Omental fat pad (tissue), 4 donors: ENCODE results near the gene PEX6. TPM values are rescaled to one million over a fixed set of nuclear protein-coding genes. Genes with fewer than 3 reads are reported as not detected.

ENCODE experiments used
- ATAC-seq: fragments of 150-250 bp; one replicate; pipeline ENCODE4 v1.9.1; 2016; ENCODE audit warnings: mild to moderate bottlenecking, moderate library complexity; ENCODE audit not compliant: low FRiP score
- DNase-seq: peaks from one replicate; pipeline ENCODE4 v3.0.0-alpha.2; 2019; ENCODE audit warnings: low spot score
- total RNA-seq, 4 donors: library from RNA; depleted of rRNA; stranded (reverse); fragments of >200 nt; gene quantifications; one replicate each; pipeline ENCODE4 v1.1.0, GENCODE V29; 2016
- TF ChIP-seq, protein P1 (sequence below), 3 donors: fragments of 450-650 bp; IDR thresholded peaks; one replicate each; pipeline ENCODE4 v1.5.1; 2016 to 2017; ENCODE audit warnings: antibody characterized with exemption in 3 of 3, mild to moderate bottlenecking in 3 of 3, moderate library complexity in 2 of 3

PEX6 gene
- total RNA-seq, 4 donors from 2014 or later, result 5.0 to 22.1 (median 12.8) TPM

DNA sequence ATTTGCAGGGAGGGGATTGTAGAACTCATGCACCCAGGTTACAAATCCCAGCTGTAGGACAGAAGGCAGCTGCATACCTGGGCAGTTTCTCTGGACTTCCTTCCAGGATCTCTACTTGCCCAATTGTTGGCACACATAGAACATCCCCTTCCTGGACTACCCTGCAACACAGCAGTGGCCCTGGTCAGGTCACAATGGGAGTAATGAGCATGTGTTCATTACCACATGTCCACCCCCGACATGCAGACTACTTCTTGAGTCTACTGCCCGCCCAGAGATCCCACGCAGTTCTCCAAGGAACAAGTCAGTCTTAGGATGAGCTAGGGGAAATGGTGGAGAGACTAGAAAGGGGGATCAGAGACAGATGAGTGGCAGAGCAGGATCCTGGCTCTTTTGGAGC, 5.1 kb downstream of the PEX6 start:
- no peak for DNase-seq
- TF ChIP-seq, protein P1, sequence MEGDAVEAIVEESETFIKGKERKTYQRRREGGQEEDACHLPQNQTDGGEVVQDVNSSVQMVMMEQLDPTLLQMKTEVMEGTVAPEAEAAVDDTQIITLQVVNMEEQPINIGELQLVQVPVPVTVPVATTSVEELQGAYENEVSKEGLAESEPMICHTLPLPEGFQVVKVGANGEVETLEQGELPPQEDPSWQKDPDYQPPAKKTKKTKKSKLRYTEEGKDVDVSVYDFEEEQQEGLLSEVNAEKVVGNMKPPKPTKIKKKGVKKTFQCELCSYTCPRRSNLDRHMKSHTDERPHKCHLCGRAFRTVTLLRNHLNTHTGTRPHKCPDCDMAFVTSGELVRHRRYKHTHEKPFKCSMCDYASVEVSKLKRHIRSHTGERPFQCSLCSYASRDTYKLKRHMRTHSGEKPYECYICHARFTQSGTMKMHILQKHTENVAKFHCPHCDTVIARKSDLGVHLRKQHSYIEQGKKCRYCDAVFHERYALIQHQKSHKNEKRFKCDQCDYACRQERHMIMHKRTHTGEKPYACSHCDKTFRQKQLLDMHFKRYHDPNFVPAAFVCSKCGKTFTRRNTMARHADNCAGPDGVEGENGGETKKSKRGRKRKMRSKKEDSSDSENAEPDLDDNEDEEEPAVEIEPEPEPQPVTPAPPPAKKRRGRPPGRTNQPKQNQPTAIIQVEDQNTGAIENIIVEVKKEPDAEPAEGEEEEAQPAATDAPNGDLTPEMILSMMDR (IDR thresholded peaks at IDR 0.05), result no peak
- no peak for ATAC-seq

DNA sequence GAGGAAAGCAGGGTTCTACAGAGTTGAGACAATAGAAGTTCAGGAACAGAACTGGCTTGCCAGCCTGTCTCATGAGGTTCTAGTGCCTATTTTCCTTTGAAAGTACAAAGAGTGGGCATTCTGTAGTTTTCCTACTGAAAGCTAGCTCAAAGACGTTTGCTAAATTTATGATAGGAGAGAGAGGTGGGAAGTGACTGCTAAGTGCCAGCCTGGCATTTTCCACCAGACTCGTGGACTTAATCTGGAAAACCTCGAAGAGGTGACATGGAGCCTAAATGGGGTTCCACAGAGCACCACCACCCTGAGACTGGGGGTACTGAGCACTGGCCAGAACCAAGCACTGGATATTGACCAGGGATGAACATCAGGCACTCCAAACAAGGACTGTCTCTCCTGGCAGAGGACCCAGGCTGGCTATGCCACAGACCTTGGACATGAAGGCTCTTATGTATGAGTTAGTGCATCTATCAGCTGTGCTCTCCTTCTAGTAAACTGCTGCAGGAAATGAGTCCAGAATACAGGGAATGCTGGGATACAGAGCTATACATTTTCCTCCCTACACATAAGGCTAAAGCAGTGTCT, 7.1 kb downstream of the PEX6 start:
- TF ChIP-seq, protein P1 (IDR thresholded peaks at IDR 0.05), result no peak
- ATAC-seq (no peak), DNase-seq (no peak)

DNA sequence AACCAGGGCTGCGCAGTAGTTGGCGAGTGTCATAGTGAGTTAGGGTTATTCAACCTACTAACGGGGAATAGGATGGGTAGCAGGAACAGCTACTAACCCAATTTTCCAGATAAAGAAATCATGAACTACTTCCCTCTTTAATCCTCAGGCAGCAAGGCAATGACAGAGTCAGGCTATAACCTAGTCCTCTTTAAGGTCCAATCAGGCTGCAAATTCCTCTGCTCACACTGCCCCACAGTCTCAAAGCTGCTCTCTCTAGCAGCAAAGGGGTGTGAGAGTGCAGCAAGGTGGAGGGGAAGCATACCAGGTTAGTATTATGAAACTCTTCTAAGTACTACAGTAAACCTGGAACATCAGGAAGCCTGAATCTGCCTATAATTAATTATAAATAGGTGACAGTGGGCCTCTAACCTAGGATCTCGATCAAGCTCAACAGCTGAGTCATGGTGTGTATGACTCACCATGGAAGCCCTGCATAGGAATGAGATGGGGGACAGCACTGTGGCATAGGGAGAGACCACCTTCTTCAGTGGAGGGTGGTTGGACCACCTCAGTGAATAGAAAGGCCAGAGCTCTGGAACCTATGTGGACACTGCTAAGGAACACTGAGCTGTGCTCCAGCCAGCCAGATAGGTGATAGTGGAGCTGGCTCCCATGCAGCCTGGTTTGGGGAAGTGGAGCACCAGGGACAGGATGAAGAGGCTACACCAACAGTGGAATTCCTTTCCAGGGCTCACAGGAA, 7.9 kb downstream of the PEX6 start:
- ATAC-seq, result peak; percentile 41

DNA sequence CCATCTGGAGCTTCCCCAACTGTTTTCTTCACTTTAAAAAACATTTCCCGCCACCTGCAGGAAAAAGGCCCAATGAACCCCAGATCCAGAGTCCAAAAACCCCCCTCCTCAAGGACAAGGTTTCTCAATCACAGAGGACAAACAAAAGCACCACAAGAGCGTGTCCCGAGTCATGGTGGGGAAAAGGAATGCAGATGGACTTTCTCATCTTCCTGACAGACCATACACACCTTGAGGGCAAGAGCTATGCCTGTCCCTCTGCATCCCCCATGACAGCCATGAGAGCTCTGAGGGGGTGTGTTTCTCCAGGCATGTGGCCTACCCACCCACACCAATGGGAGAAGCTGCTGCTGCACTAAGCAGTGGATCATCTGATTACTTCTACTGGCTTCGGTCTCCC, 9.0 kb downstream of the PEX6 start:
- no peak for DNase-seq
- TF ChIP-seq, protein P1 (IDR thresholded peaks at IDR 0.05), result no peak
- ATAC-seq, result no peak

More for the DNA sequence above, 7.9 kb downstream of the PEX6 start:
- TF ChIP-seq, protein P1 (IDR thresholded peaks at IDR 0.05), result no peak
- DNase-seq, result no peak

DNA sequence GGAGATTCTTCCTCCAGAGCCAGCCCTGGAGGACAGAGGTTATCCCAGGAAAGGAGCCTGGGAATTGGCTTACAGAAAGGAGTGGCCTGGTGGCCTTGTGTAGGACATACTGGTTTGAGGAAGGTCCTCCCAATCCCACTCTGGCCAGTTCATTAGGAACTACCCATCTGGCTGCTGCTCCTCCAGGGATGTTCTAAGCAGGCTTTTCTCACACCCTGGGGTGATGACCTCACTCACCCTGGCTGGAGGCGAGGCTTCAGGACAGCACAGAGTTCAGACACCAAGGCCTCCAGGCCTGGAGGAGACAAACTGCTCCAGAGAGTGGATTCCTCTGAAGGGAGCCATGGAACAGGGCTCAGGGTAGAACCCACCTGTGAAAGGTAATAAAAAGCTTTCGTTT, 9.6 kb downstream of the PEX6 start:
- no peak for ATAC-seq
- TF ChIP-seq, protein P1 (IDR thresholded peaks at IDR 0.05), result no peak
- DNase-seq, result no peak

DNA sequence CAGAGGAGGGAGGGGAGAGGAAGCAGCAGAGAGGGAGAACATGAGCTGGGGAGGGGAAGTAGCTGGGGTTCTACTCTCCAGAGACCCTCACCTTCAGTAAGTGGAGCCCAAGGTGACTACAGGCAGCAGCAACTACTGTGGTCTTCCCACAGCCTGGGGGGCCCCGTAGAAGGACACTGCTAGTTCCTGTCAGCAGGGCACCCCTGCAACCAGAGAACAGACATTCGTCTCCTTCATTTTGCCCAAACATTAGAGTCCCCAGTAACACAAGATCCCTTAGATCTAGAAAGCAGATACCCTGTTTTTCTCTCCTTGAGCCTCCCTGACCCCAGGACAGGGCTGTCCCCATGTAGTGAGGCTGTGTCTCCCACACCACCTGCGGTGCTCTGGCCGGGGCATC, 10.2 kb downstream of the PEX6 start:
- ATAC-seq, result no peak
- DNase-seq, result no peak
- TF ChIP-seq, protein P1 (IDR thresholded peaks at IDR 0.05), result no peak
